ENCODE measurements around the gene FAM76B.

- TF ChIP-seq, protein P1, sequence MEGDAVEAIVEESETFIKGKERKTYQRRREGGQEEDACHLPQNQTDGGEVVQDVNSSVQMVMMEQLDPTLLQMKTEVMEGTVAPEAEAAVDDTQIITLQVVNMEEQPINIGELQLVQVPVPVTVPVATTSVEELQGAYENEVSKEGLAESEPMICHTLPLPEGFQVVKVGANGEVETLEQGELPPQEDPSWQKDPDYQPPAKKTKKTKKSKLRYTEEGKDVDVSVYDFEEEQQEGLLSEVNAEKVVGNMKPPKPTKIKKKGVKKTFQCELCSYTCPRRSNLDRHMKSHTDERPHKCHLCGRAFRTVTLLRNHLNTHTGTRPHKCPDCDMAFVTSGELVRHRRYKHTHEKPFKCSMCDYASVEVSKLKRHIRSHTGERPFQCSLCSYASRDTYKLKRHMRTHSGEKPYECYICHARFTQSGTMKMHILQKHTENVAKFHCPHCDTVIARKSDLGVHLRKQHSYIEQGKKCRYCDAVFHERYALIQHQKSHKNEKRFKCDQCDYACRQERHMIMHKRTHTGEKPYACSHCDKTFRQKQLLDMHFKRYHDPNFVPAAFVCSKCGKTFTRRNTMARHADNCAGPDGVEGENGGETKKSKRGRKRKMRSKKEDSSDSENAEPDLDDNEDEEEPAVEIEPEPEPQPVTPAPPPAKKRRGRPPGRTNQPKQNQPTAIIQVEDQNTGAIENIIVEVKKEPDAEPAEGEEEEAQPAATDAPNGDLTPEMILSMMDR (IDR thresholded peaks at IDR 0.05), result no peak
- TF ChIP-seq POLR2A (IDR thresholded peaks at IDR 0.05), result no peak
Observed at GRCh38 chr11:95780544-95780943, 9.0 kb downstream of the FAM76B start.

Measured in Peyer's patch (tissue), 4 donors.